Duodenal mucosa (tissue), 2 donors: ENCODE data around the gene NMT1.

ENCODE experiments used
- H3K27ac ChIP-seq: one replicate; pipeline ENCODE4 v1.7.0; 2013; ENCODE audit warnings: low read depth, low read length
- H3K27me3 ChIP-seq, 2 donors: one replicate each; pipeline ENCODE4 v1.7.0; 2013; ENCODE audit warnings: low read length in 2 of 2, control low read depth in 1 of 2; ENCODE audit not compliant: insufficient read depth in 2 of 2, control insufficient read depth in 1 of 2
- H3K36me3 ChIP-seq, 2 donors: one replicate each; pipeline ENCODE4 v1.7.0; 2013; ENCODE audit warnings: low read length in 2 of 2, control low read depth in 1 of 2; ENCODE audit not compliant: insufficient read depth in 2 of 2, control insufficient read depth in 1 of 2
- H3K4me1 ChIP-seq, 2 donors: one replicate each; pipeline ENCODE4 v1.7.0; 2013; ENCODE audit warnings: low read length in 2 of 2, control low read depth in 1 of 2; ENCODE audit not compliant: insufficient read depth in 2 of 2, control insufficient read depth in 1 of 2
- H3K4me3 ChIP-seq, 2 donors: one replicate each; pipeline ENCODE4 v1.7.0; 2013; ENCODE audit warnings: low read length in 2 of 2, low read depth in 1 of 2
- H3K9ac ChIP-seq, 2 donors: one replicate each; pipeline ENCODE4 v1.7.0; 2013; ENCODE audit warnings: low read length in 2 of 2, low read depth in 1 of 2
- H3K9me3 ChIP-seq, 2 donors: one replicate each; pipeline ENCODE4 v1.7.0; 2013; ENCODE audit warnings: low read length in 2 of 2, control low read depth in 1 of 2; ENCODE audit not compliant: control insufficient read depth in 1 of 2

The NMT1 gene

GRCh38 chr17:45125509-45125908, 64.4 kb downstream of the NMT1 start:
- Histone ChIP-seq H3K9me3 (no peaks in the 10 kb centered on the region), H3K9ac (no peak overlapping the region), H3K4me3 (no peak overlapping the region), H3K27ac (no peak overlapping the region), H3K27me3 (no peaks in the 10 kb centered on the region), H3K36me3 (no peaks in the 10 kb centered on the region), H3K4me1 (peaks cover 51 to 54% of the 10 kb centered on the region in 2 donors)

- peaks cover 65 to 68% of the 10 kb centered on the region in 2 donors for H3K4me1 ChIP-seq
Measured at GRCh38 chr17:45127207-45127547, 66.1 kb downstream of the NMT1 start.

DNA sequence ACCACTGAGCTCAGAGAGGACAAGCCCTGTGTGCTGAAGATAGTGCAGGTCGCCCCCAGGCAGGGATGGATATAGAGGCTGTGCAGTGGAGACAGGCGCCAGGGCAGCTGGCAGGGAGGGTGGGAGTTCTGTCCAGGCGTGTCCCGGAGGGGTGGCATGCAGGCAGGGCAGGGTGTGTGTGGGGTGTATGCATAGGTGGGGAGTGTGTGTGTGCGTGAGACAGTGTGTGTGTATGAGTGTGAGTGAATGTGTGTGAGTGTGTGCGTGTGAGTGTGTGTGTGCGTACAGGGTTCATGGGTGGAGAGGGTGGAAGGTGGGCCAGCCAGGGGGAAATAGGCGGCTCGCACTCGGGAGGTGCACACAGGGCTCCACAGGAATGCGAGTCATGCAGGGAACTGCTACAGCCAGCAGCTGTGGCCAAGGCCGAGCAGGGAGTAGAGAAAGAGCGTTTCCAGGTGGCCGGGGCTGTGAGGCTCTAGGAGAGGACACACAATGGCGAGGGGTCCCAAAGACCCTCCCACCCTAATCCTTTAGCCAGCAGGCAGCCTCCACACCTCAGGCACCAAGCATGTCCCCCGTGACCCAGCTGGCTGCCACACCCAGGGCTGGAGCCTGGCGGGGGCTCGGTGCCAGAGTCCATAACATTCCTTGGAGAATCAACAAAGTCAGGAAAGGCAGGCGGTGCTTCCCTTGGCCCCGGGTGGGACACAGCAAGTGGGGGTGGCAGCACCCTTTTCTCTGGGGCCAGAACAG, 66.6 kb downstream of the NMT1 start:
- Histone ChIP-seq H3K27ac (no peak overlapping the region), H3K4me1 (peaks cover 61 to 66% of the 10 kb centered on the region in 2 donors), H3K9me3 (no peaks in the 10 kb centered on the region), H3K27me3 (no peaks in the 10 kb centered on the region), H3K4me3 (peak overlapping the region in 1 of 2 donors; percentile 21), H3K36me3 (no peaks in the 10 kb centered on the region), H3K9ac (peak overlapping the region in 1 of 2 donors; percentile 18)

More at GRCh38 chr17:45127207-45127547, 66.1 kb downstream of the NMT1 start:
- no peaks in the 10 kb centered on the region for H3K9me3 ChIP-seq
- H3K36me3 ChIP-seq: no peaks in the 10 kb centered on the region
- peak overlapping the region in 1 of 2 donors; percentile 15 for H3K9ac ChIP-seq
- H3K4me3 ChIP-seq: no peak overlapping the region
- H3K27ac ChIP-seq: no peak overlapping the region
- no peaks in the 10 kb centered on the region for H3K27me3 ChIP-seq

GRCh38 chr17:45128331-45128730, 67.2 kb downstream of the NMT1 start:
- peak overlapping the region in 1 of 2 donors; percentile 21 for H3K4me3 ChIP-seq
- H3K27me3 ChIP-seq: no peaks in the 10 kb centered on the region
- H3K36me3 ChIP-seq: no peaks in the 10 kb centered on the region
- H3K4me1 ChIP-seq: peaks cover 59 to 66% of the 10 kb centered on the region in 2 donors
- peak overlapping the region in 1 of 2 donors; percentile 18 for H3K9ac ChIP-seq
- no peaks in the 10 kb centered on the region for H3K9me3 ChIP-seq
- no peak overlapping the region for H3K27ac ChIP-seq

DNA sequence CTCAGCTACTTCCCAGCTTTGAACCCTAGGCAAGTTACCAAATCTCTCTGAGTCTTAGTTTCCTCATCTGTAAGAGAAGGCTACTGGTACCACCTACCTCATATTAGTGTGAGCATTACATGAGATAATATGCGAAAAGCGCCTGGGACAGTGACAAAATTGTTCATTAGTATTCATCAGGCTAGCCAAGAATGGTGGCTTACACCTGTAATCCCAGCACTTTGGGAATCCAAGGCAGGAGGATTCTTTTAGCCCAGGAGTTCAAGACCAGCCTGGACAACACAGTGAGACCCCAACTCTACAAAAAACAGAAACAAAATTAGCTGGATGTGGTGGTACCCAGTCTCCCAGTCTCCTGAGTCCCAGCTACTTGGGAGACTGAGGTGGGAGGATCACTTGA, 67.9 kb downstream of the NMT1 start:
- H3K9me3 ChIP-seq: no peaks in the 10 kb centered on the region
- no peaks in the 10 kb centered on the region for H3K36me3 ChIP-seq
- no peaks in the 10 kb centered on the region for H3K27me3 ChIP-seq
- peaks cover 52 to 61% of the 10 kb centered on the region in 2 donors for H3K4me1 ChIP-seq
- no peak overlapping the region for H3K9ac ChIP-seq
- H3K27ac ChIP-seq: no peak overlapping the region
- no peak overlapping the region for H3K4me3 ChIP-seq

DNA sequence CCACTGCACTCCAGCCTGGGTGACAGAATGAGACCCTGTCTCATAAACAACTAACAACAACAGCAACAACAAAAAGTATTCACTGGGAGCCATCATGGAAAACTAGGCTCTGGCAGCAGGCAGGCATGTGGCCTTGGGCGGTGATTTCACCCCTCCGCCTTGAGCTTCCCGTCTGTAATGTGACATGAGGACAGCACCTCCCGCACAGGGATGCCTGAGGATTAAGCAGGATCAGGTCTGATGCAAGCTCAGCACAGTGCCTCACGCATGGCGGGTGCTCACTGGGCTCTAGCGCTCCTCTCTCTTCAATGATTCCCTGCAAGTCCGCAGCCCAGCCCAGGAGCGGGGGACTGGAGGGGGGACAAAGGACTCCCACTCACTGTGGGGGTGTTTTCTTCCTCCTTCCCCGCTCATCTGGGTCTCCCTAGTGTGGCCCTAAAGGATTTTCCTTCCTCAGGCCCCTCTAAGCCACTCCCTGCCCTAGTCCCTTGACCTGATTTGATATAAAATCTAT, 68.4 kb downstream of the NMT1 start:
- Histone ChIP-seq H3K36me3 (no peaks in the 10 kb centered on the region), H3K9ac (no peak overlapping the region), H3K9me3 (no peaks in the 10 kb centered on the region), H3K4me1 (peaks cover 47 to 56% of the 10 kb centered on the region in 2 donors), H3K27ac (no peak overlapping the region), H3K4me3 (no peak overlapping the region), H3K27me3 (no peaks in the 10 kb centered on the region)

GRCh38 chr17:45129940-45130680, 69.0 kb downstream of the NMT1 start:
- Histone ChIP-seq H3K27me3 (no peaks in the 10 kb centered on the region), H3K4me1 (peaks cover 45 to 53% of the 10 kb centered on the region in 2 donors), H3K27ac (no peak overlapping the region), H3K4me3 (no peak overlapping the region), H3K36me3 (no peaks in the 10 kb centered on the region), H3K9me3 (no peaks in the 10 kb centered on the region), H3K9ac (no peak overlapping the region)

DNA sequence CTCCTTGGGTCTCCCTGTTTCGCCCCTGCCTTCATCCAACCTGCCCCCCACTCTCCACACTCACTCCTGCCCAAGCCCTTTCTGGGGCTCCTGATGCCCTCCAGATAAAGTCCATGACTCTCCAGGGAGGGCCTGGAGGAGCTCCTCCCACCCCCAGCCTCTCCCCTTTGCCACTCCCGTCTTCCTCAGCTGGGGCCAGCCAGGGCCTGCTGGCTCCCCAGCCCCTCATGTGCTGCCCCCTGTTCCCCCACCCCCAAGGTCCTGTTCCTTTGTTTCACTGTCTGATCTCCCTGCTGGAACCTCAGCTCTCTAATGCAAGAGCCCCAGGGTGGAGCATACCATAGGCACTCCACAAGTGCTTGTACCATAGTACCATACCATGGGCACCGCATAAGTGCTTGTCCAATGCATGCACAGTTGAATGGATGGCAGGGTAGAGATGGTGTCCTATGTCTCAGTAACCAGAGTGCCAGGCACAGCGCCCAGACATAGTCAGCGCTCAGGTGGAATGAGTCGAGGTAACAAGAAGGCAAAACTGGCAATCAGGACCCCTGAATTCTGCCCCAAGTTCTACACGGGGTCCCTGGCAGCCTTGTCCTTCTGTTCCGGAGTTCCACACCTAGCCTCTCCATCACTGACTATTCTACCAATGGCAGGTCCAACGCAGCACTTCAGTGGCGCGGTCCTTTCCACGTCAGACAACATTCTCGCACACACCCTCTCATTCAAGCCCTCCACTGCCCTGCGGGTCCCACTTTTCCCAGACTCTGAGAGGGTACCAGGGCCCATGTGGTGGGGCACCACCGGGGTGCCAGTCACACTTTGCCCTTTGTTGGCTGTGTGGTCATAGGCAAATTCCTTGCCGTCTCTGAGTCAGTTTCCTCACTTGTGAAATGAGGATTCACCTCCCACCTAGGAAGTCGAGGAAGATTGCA, 69.8 kb downstream of the NMT1 start:
- Histone ChIP-seq H3K27me3 (no peaks in the 10 kb centered on the region), H3K27ac (no peak overlapping the region), H3K9ac (peak overlapping the region in 1 of 2 donors; percentile 1), H3K4me1 (peaks cover 48 to 56% of the 10 kb centered on the region in 2 donors), H3K36me3 (no peaks in the 10 kb centered on the region), H3K9me3 (no peaks in the 10 kb centered on the region), H3K4me3 (peak overlapping the region in 1 of 2 donors; percentile 53)

DNA sequence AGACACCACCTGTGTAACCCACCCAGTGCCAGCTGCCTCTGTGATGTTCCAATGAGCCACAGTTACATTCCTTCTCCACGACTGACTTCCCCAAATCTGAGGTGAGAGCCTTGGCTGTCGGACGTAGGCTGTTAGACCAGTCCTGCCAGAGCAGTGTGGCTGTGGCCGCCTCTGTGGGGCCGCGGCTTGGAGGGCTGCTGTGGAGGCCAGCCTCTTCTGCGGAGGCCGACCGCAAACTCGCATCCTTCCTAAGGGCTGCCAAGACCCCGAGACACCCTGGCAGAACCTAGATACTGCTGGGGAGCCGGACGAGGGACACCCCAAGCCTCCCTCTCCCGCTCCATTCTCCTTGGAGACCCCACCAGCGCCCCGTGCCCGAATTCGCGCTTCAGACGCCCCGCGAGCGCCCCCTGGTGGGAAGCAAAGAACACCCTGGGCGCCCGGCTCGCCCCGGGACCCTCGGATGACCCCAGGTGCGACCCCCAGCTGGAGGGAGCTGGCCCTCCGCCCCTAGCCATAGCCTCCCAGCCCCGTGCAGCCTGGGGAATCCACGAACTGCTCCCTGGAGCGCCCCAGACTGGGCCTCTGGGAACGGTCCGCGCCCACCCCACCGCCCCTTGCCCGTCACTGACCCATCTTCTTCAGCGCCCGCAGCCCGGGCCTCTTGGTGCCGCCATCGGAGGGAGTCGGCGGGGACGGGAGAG, 70.7 kb downstream of the NMT1 start:
- H3K4me1 ChIP-seq: peaks cover 56 to 64% of the 10 kb centered on the region in 2 donors
- H3K9ac ChIP-seq: peak overlapping the region; percentile 46 to 51
- no peaks in the 10 kb centered on the region for H3K36me3 ChIP-seq
- H3K27ac ChIP-seq: no peak overlapping the region
- no peaks in the 10 kb centered on the region for H3K27me3 ChIP-seq
- peak overlapping the region; percentile 53 to 62 for H3K4me3 ChIP-seq
- no peaks in the 10 kb centered on the region for H3K9me3 ChIP-seq
